Osteocyte (in vitro differentiated cells): Measurements from ENCODE around the gene TMEM176B. TPM values are rescaled to one million over a fixed set of nuclear protein-coding genes. Genes with fewer than 3 reads are reported as not detected.

Source experiments
- DNase-seq: peaks from one replicate; pipeline ENCODE4 v3.0.0; 2021; ENCODE audit warnings: mixed read lengths; ENCODE audit not compliant: unreplicated experiment; ENCODE audit errors: extremely low spot score
- H3K27ac Mint-ChIP-seq: one replicate; pipeline ENCODE4 v1.8.0; 2021; ENCODE audit warnings: mild to moderate bottlenecking, mixed read lengths; ENCODE audit not compliant: unreplicated experiment
- H3K27me3 Mint-ChIP-seq: one replicate; pipeline ENCODE4 v1.8.0; 2021; ENCODE audit warnings: mixed read lengths; ENCODE audit not compliant: unreplicated experiment
- H3K36me3 Mint-ChIP-seq: one replicate; pipeline ENCODE4 v1.8.0; 2021; ENCODE audit warnings: mixed read lengths; ENCODE audit not compliant: unreplicated experiment
- H3K4me1 Mint-ChIP-seq: one replicate; pipeline ENCODE4 v1.8.0; 2021; ENCODE audit warnings: mixed read lengths; ENCODE audit not compliant: unreplicated experiment
- H3K4me3 Mint-ChIP-seq: one replicate; pipeline ENCODE4 v1.8.0; 2021; ENCODE audit warnings: mild to moderate bottlenecking, moderate library complexity, mixed read lengths; ENCODE audit not compliant: unreplicated experiment
- H3K9me3 Mint-ChIP-seq: one replicate; pipeline ENCODE4 v1.8.0; 2021; ENCODE audit warnings: mixed read lengths; ENCODE audit not compliant: unreplicated experiment
- total RNA-seq: library from RNA; stranded (reverse); gene quantifications from 2 replicates; pipeline ENCODE4 v1.2.1, GENCODE V29; 2021
- TF ChIP-seq, protein P1 (sequence below): fragments of 200-600 bp; sonication (generic); IDR thresholded peaks from 2 replicates; pipeline ENCODE4 v1.5.0; 2021; ENCODE audit warnings: antibody characterized with exemption, mild to moderate bottlenecking, moderate library complexity

The TMEM176B gene
- total RNA-seq, 1 donor from 2014 or later, result not detected

DNA sequence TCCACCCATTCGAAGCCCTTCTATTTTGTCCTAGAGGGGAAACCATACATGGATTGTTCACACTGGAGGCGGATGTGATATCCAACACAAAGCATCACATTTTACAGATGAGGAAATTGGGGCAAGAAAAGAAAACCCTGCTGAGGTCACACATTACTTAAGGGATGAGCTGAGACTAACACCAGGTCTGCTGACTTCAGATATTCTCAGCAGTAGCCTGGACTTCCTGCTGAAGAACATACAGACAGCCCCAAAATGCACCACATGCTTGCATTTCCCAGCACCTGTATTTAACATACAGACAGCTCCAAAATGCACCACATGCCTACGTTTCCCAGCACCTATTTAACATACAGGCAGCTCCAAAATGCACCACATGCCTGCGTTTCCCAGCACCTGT, 51.8 kb downstream of the TMEM176B start:
- Mint-ChIP-seq H3K9me3 (no peaks in the 10 kb centered on the region), H3K4me1 (no peaks in the 10 kb centered on the region), H3K36me3 (no peaks in the 10 kb centered on the region), H3K27me3 (no peaks in the 10 kb centered on the region), H3K27ac (no peak overlapping the region), H3K4me3 (no peak overlapping the region)
- no peak for DNase-seq
- TF ChIP-seq, protein P1, sequence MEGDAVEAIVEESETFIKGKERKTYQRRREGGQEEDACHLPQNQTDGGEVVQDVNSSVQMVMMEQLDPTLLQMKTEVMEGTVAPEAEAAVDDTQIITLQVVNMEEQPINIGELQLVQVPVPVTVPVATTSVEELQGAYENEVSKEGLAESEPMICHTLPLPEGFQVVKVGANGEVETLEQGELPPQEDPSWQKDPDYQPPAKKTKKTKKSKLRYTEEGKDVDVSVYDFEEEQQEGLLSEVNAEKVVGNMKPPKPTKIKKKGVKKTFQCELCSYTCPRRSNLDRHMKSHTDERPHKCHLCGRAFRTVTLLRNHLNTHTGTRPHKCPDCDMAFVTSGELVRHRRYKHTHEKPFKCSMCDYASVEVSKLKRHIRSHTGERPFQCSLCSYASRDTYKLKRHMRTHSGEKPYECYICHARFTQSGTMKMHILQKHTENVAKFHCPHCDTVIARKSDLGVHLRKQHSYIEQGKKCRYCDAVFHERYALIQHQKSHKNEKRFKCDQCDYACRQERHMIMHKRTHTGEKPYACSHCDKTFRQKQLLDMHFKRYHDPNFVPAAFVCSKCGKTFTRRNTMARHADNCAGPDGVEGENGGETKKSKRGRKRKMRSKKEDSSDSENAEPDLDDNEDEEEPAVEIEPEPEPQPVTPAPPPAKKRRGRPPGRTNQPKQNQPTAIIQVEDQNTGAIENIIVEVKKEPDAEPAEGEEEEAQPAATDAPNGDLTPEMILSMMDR, result no peak

GRCh38 chr7:150746921-150747320, 53.2 kb downstream of the TMEM176B start:
- DNase-seq, result no peak
- Mint-ChIP-seq H3K36me3 (no peaks in the 10 kb centered on the region), H3K4me1 (no peaks in the 10 kb centered on the region), H3K4me3 (no peak overlapping the region), H3K9me3 (no peaks in the 10 kb centered on the region), H3K27me3 (no peaks in the 10 kb centered on the region), H3K27ac (no peak overlapping the region)
- TF ChIP-seq, protein P1, result no peak

GRCh38 chr7:150745876-150746275, 54.3 kb downstream of the TMEM176B start:
- TF ChIP-seq, protein P1, result no peak
- no peak overlapping the region for H3K27ac Mint-ChIP-seq
- no peaks in the 10 kb centered on the region for H3K36me3 Mint-ChIP-seq
- H3K4me3 Mint-ChIP-seq, result no peak overlapping the region
- no peaks in the 10 kb centered on the region for H3K4me1 Mint-ChIP-seq
- no peak for DNase-seq
- no peaks in the 10 kb centered on the region for H3K9me3 Mint-ChIP-seq
- H3K27me3 Mint-ChIP-seq, result no peaks in the 10 kb centered on the region

DNA sequence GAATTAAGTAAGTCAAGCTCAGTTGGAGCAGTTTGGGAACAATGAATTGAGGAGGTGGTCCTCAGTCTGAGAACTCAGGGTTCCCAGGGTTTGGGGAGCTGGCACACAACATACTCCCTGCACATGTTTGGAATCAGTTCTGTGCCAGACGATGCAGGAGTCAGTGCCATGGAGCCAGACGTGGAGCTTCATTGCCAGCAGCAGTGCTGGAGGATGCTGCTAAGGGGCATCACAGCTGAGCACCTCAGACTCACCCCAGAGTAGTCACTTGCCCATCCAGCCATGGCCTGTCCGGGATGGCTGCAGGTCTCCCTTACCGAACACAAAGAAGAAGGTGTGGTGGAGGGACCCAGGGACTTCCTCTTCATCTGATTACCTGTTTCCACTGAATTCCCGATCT, 55.1 kb downstream of the TMEM176B start:
- no peaks in the 10 kb centered on the region for H3K9me3 Mint-ChIP-seq
- H3K4me3 Mint-ChIP-seq, result no peak overlapping the region
- no peaks in the 10 kb centered on the region for H3K36me3 Mint-ChIP-seq
- H3K4me1 Mint-ChIP-seq, result no peaks in the 10 kb centered on the region
- no peak for DNase-seq
- no peak overlapping the region for H3K27ac Mint-ChIP-seq
- TF ChIP-seq, protein P1, result no peak
- no peaks in the 10 kb centered on the region for H3K27me3 Mint-ChIP-seq

- Mint-ChIP-seq H3K27ac (no peak overlapping the region), H3K36me3 (no peaks in the 10 kb centered on the region), H3K4me3 (no peak overlapping the region), H3K9me3 (no peaks in the 10 kb centered on the region), H3K27me3 (no peaks in the 10 kb centered on the region), H3K4me1 (no peaks in the 10 kb centered on the region)
- DNase-seq, result no peak
- TF ChIP-seq, protein P1, result no peak
Measured at GRCh38 chr7:150744041-150744656, 56.0 kb downstream of the TMEM176B start.
